Chondrocyte (in vitro differentiated cells): ENCODE measurements around the gene ABCC11. TPM values are rescaled to one million over a fixed set of nuclear protein-coding genes. Genes with fewer than 3 reads are reported as not detected.

Source experiments
- DNase-seq: peaks from one replicate; pipeline ENCODE4 v3.0.0; 2021; ENCODE audit warnings: mixed read lengths, low spot score
- H3K27ac Mint-ChIP-seq: one replicate; pipeline ENCODE4 v1.8.0; 2021; ENCODE audit warnings: mild to moderate bottlenecking, moderate library complexity, mixed read lengths; ENCODE audit not compliant: unreplicated experiment
- H3K27me3 Mint-ChIP-seq: 2 replicates; pipeline ENCODE4 v1.8.0; 2021; ENCODE audit warnings: low read depth, mixed read lengths
- H3K36me3 Mint-ChIP-seq: 2 replicates; pipeline ENCODE4 v1.8.0; 2021; ENCODE audit warnings: low read depth, mixed read lengths
- H3K4me1 Mint-ChIP-seq: 2 replicates; pipeline ENCODE4 v1.8.0; 2021; ENCODE audit warnings: low read depth, mild to moderate bottlenecking, mixed read lengths
- H3K4me3 Mint-ChIP-seq: one replicate; pipeline ENCODE4 v1.8.0; 2021; ENCODE audit warnings: mild to moderate bottlenecking, moderate library complexity, mixed read lengths; ENCODE audit not compliant: unreplicated experiment
- H3K9me3 Mint-ChIP-seq: 2 replicates; pipeline ENCODE4 v1.8.0; 2021; ENCODE audit warnings: low read depth, mixed read lengths
- total RNA-seq: library from RNA; stranded (reverse); gene quantifications from 3 replicates; pipeline ENCODE4 v1.2.1, GENCODE V29; 2021
- TF ChIP-seq, protein P1 (sequence below): fragments of 200-600 bp; sonication (generic); IDR thresholded peaks from 2 replicates; pipeline ENCODE4 v1.5.0; 2021; ENCODE audit warnings: antibody characterized with exemption, mild to moderate bottlenecking, moderate library complexity

The ABCC11 gene
- total RNA-seq, 1 donor from 2014 or later: 0.32 TPM

DNA sequence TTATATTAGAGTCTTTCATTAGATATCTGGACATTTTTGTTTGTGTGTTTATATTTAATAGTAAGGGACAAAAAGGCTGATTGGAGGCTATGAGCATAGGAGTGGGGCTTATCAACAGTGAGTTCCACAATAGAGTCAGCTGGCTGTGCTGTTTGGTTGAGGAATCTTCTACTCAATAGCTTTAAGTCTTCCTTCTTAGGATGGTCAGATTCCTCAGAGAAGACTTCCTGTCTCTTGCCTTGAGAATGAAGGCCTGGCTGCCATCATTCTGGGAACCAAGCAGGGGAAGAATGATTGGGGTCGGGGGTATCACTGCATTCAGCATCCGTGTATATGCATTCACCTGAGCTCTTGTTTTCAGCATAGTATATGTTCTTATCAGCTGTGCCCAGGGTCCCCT, 31.9 kb upstream of the ABCC11 start:
- Mint-ChIP-seq H3K9me3 (no peaks in the 10 kb centered on the region), H3K4me3 (no peak overlapping the region), H3K27ac (no peak overlapping the region), H3K4me1 (peaks cover 25% of the 10 kb centered on the region), H3K27me3 (no peaks in the 10 kb centered on the region), H3K36me3 (peaks cover 16% of the 10 kb centered on the region)
- no peak for DNase-seq
- TF ChIP-seq, protein P1, sequence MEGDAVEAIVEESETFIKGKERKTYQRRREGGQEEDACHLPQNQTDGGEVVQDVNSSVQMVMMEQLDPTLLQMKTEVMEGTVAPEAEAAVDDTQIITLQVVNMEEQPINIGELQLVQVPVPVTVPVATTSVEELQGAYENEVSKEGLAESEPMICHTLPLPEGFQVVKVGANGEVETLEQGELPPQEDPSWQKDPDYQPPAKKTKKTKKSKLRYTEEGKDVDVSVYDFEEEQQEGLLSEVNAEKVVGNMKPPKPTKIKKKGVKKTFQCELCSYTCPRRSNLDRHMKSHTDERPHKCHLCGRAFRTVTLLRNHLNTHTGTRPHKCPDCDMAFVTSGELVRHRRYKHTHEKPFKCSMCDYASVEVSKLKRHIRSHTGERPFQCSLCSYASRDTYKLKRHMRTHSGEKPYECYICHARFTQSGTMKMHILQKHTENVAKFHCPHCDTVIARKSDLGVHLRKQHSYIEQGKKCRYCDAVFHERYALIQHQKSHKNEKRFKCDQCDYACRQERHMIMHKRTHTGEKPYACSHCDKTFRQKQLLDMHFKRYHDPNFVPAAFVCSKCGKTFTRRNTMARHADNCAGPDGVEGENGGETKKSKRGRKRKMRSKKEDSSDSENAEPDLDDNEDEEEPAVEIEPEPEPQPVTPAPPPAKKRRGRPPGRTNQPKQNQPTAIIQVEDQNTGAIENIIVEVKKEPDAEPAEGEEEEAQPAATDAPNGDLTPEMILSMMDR: no peak

GRCh38 chr16:48277158-48277557, 29.8 kb upstream of the ABCC11 start:
- no peaks in the 10 kb centered on the region for H3K27me3 Mint-ChIP-seq
- TF ChIP-seq, protein P1: no peak
- no peaks in the 10 kb centered on the region for H3K9me3 Mint-ChIP-seq
- no peak for DNase-seq
- H3K36me3 Mint-ChIP-seq: peaks cover 15% of the 10 kb centered on the region
- H3K27ac Mint-ChIP-seq: no peak overlapping the region
- peaks cover 33% of the 10 kb centered on the region for H3K4me1 Mint-ChIP-seq
- no peak overlapping the region for H3K4me3 Mint-ChIP-seq

- TF ChIP-seq, protein P1: no peak
- H3K4me3 Mint-ChIP-seq: no peak overlapping the region
- H3K36me3 Mint-ChIP-seq: peaks cover 15% of the 10 kb centered on the region
- no peak for DNase-seq
- no peaks in the 10 kb centered on the region for H3K27me3 Mint-ChIP-seq
- H3K9me3 Mint-ChIP-seq: no peaks in the 10 kb centered on the region
- peaks cover 41% of the 10 kb centered on the region for H3K4me1 Mint-ChIP-seq
- H3K27ac Mint-ChIP-seq: peak overlapping the region; percentile 54
Observed at GRCh38 chr16:48276102-48276501, 28.8 kb upstream of the ABCC11 start.

DNA sequence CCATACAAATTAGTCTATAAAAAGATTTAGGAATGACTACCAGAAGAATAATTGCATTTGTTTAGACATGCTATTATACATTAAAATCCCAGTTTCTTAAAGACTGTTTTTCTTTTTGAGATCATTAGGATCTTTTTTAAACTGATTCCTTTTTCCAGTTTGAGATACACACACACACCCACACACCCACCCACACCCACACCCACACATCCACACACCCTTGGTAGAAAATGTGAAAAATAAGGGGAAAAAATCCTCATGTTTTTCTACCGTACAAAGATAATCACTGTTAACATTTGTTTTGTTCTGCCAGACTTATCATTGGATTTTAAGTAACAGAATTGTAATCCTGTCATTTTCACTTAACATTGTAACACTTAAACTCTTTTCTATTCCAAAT, 27.1 kb upstream of the ABCC11 start:
- no peak overlapping the region for H3K27ac Mint-ChIP-seq

DNA sequence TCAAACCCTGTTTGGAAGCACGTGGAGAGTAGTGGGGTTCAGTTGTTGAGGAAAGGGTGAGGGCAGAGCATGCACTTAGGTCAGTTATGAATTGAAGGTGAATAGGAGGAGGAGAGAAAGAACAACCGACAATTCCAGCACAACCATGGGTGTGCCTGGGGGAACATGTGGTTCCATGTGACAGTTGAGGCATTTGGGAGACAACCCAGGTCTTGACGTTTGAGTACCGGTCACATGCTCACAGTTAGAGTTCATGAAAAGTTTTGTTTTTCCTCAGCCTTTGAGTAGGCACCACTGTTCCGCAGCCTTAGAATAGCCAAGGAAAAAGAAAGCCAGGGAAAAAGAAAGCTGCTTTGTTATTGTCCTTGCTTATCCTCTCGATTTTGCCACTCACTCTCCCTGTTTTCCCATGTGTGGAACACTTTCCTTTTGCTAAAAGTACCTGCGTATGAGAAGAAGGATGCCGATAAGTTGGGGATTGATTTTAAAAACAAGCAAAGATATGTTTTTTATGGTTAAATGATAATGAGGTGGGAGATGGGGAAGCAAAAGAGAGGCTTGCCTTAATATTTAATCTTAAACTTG, 25.6 kb upstream of the ABCC11 start:
- H3K4me3 Mint-ChIP-seq: no peak overlapping the region
- TF ChIP-seq, protein P1: no peak
- peaks cover 31% of the 10 kb centered on the region for H3K4me1 Mint-ChIP-seq
- H3K36me3 Mint-ChIP-seq: peaks cover 7% of the 10 kb centered on the region
- H3K27me3 Mint-ChIP-seq: no peaks in the 10 kb centered on the region
- no peak for DNase-seq
- peak overlapping the region; percentile 66 for H3K27ac Mint-ChIP-seq
- H3K9me3 Mint-ChIP-seq: no peaks in the 10 kb centered on the region

More for the DNA sequence above, 27.1 kb upstream of the ABCC11 start:
- peaks cover 15% of the 10 kb centered on the region for H3K36me3 Mint-ChIP-seq
- no peaks in the 10 kb centered on the region for H3K27me3 Mint-ChIP-seq
- DNase-seq: no peak
- H3K4me1 Mint-ChIP-seq: peaks cover 38% of the 10 kb centered on the region
- no peaks in the 10 kb centered on the region for H3K9me3 Mint-ChIP-seq
- no peak overlapping the region for H3K4me3 Mint-ChIP-seq
- TF ChIP-seq, protein P1: no peak
